ENCODE data around the gene FOXQ1.

Gene FOXQ1

GRCh38 chr6:1309366-1309765 lies 2.5 kb upstream of the FOXQ1 start:
- Histone ChIP-seq H3K4me2 (ENCODE audit: low read length) (no peak overlapping the region), H3K36me3 (replicated peaks; ENCODE audit: low read depth, low read length) (no peaks in the 10 kb centered on the region), H3K27ac (ENCODE audit: low read length) (no peak overlapping the region), H4K20me1 (ENCODE audit: insufficient read depth, low read length) (no peaks in the 10 kb centered on the region), H2AFZ (ENCODE audit: low read depth, low read length) (no peak overlapping the region), H3K9me3 (ENCODE audit: insufficient read depth, low read length) (no peaks in the 10 kb centered on the region), H3K9ac (ENCODE audit: low read length) (no peak overlapping the region), H3K27me3 (ENCODE audit: low read depth, low read length) (no peaks in the 10 kb centered on the region), H3K79me2 (ENCODE audit: low read length) (no peaks in the 10 kb centered on the region), H3K4me3 (ENCODE audit: low read length) (no peak overlapping the region), H3K4me1 (ENCODE audit: low read length) (no peaks in the 10 kb centered on the region)
- TF ChIP-seq CTCF (IDR thresholded peaks at IDR 0.05; ENCODE audit: low read depth, low read length) (no peak), EZH2phosphoT487 (IDR thresholded peaks at IDR 0.05; ENCODE audit: low read depth) (no peak)

GRCh38 chr6:1310628-1311399 lies 1.1 kb upstream of the FOXQ1 start:
- no peak overlapping the region for H3K4me2 ChIP-seq (ENCODE audit: low read length)
- H3K9ac ChIP-seq (ENCODE audit: low read length): no peak overlapping the region

GRCh38 chr6:1312203-1312472 lies 240 bp downstream of the FOXQ1 start:
- H3K27me3 ChIP-seq (ENCODE audit: low read depth, low read length): no peaks in the 10 kb centered on the region
- no peaks in the 10 kb centered on the region for H3K79me2 ChIP-seq (ENCODE audit: low read length)
- H3K4me1 ChIP-seq (ENCODE audit: low read length): no peaks in the 10 kb centered on the region
- H3K4me3 ChIP-seq (ENCODE audit: low read length): no peak overlapping the region
- TF ChIP-seq CTCF (IDR thresholded peaks at IDR 0.05; ENCODE audit: low read depth, low read length) (no peak), EZH2phosphoT487 (IDR thresholded peaks at IDR 0.05; ENCODE audit: low read depth) (no peak)
- no peak overlapping the region for H3K9ac ChIP-seq (ENCODE audit: low read length)
- H2AFZ ChIP-seq (ENCODE audit: low read depth, low read length): no peak overlapping the region
- no peaks in the 10 kb centered on the region for H3K9me3 ChIP-seq (ENCODE audit: insufficient read depth, low read length)
- no peak overlapping the region for H3K4me2 ChIP-seq (ENCODE audit: low read length)
- H3K27ac ChIP-seq (ENCODE audit: low read length): no peak overlapping the region
- H4K20me1 ChIP-seq (ENCODE audit: insufficient read depth, low read length): no peaks in the 10 kb centered on the region
- no peaks in the 10 kb centered on the region for H3K36me3 ChIP-seq (replicated peaks; ENCODE audit: low read depth, low read length)

More at GRCh38 chr6:1310628-1311399, 1.1 kb upstream of the FOXQ1 start:
- H3K4me3 ChIP-seq (ENCODE audit: low read length): no peak overlapping the region
- H2AFZ ChIP-seq (ENCODE audit: low read depth, low read length): no peak overlapping the region
- no peaks in the 10 kb centered on the region for H3K36me3 ChIP-seq (replicated peaks; ENCODE audit: low read depth, low read length)
- no peaks in the 10 kb centered on the region for H3K4me1 ChIP-seq (ENCODE audit: low read length)
- no peaks in the 10 kb centered on the region for H3K79me2 ChIP-seq (ENCODE audit: low read length)
- no peak overlapping the region for H3K27ac ChIP-seq (ENCODE audit: low read length)
- no peak for TF ChIP-seq CTCF (IDR thresholded peaks at IDR 0.05; ENCODE audit: low read depth, low read length)
- no peak for TF ChIP-seq EZH2phosphoT487 (IDR thresholded peaks at IDR 0.05; ENCODE audit: low read depth)
- no peaks in the 10 kb centered on the region for H3K9me3 ChIP-seq (ENCODE audit: insufficient read depth, low read length)
- H4K20me1 ChIP-seq (ENCODE audit: insufficient read depth, low read length): no peaks in the 10 kb centered on the region
- no peaks in the 10 kb centered on the region for H3K27me3 ChIP-seq (ENCODE audit: low read depth, low read length)

- Histone ChIP-seq H4K20me1 (ENCODE audit: insufficient read depth, low read length) (no peaks in the 10 kb centered on the region), H3K4me1 (ENCODE audit: low read length) (no peaks in the 10 kb centered on the region), H3K4me3 (ENCODE audit: low read length) (no peak overlapping the region), H2AFZ (ENCODE audit: low read depth, low read length) (no peak overlapping the region), H3K9me3 (ENCODE audit: insufficient read depth, low read length) (no peaks in the 10 kb centered on the region), H3K27me3 (ENCODE audit: low read depth, low read length) (no peaks in the 10 kb centered on the region), H3K4me2 (ENCODE audit: low read length) (no peak overlapping the region), H3K36me3 (replicated peaks; ENCODE audit: low read depth, low read length) (no peaks in the 10 kb centered on the region), H3K27ac (ENCODE audit: low read length) (no peak overlapping the region), H3K9ac (ENCODE audit: low read length) (no peak overlapping the region), H3K79me2 (ENCODE audit: low read length) (no peaks in the 10 kb centered on the region)
- TF ChIP-seq EZH2phosphoT487 (IDR thresholded peaks at IDR 0.05; ENCODE audit: low read depth): no peak
- no peak for TF ChIP-seq CTCF (IDR thresholded peaks at IDR 0.05; ENCODE audit: low read depth, low read length)
Measured at GRCh38 chr6:1312473-1313367, 822 bp downstream of the FOXQ1 start.
